ENCODE results near the gene UBE2H. TPM values are rescaled to one million over a fixed set of nuclear protein-coding genes. Genes with fewer than 3 reads are reported as not detected.

The UBE2H gene
- total RNA-seq, 1 experiment from 2014 or later, result 28.8 TPM

GRCh38 chr7:129959471-129960203, 6.9 kb upstream of the UBE2H start:
- ChIA-PET POLR2A (ENCODE audit: low non-redundant PET) (interaction anchor here (1.0 kb wide), 1 partner anchor 50 kb away, joined by 4 read pairs; no protein-coding TSS in a partner anchor), CTCF (no interaction called here)
- intact Hi-C loops (cut with micrococcal nuclease; ENCODE audit: unreplicated experiment), result no loop called here
- DNase-seq (ENCODE audit: low spot score), result no peak
- BruUV-seq (replicated peaks), result no TSS peak
- TF ChIP-seq CTCF (conservative IDR thresholded peaks at IDR 0.05; ENCODE audit: low read depth, low read length), result no peak
- no peak for TF ChIP-seq EZH2 (IDR thresholded peaks at IDR 0.05; ENCODE audit: borderline replicate concordance, low read depth, low read length, poor library complexity, severe bottlenecking)
- no peaks in the 10 kb centered on the region for H3K9me3 ChIP-seq (ENCODE audit: low read depth, low read length, poor library complexity, severe bottlenecking)
- H3K4me3 ChIP-seq (ENCODE audit: low read depth, low read length, poor library complexity, severe bottlenecking), result no peak overlapping the region
- H3K27me3 ChIP-seq (replicated peaks; ENCODE audit: insufficient read depth, low read depth, low read length, poor library complexity), result no peaks in the 10 kb centered on the region
- H3K4me1 ChIP-seq (ENCODE audit: insufficient read depth, low read length, poor library complexity, severe bottlenecking), result no peaks in the 10 kb centered on the region
- no peak overlapping the region for H3K27ac ChIP-seq (ENCODE audit: low read depth, low read length, poor library complexity, severe bottlenecking)
- H3K36me3 ChIP-seq (ENCODE audit: insufficient read depth, low read length, poor library complexity, severe bottlenecking), result no peaks in the 10 kb centered on the region

GRCh38 chr7:129958643-129959470, 6.1 kb upstream of the UBE2H start:
- TF ChIP-seq CTCF (conservative IDR thresholded peaks at IDR 0.05; ENCODE audit: low read depth, low read length), result no peak
- no peak for TF ChIP-seq EZH2 (IDR thresholded peaks at IDR 0.05; ENCODE audit: borderline replicate concordance, low read depth, low read length, poor library complexity, severe bottlenecking)
- no TSS peak for BruUV-seq (replicated peaks)
- POLR2A ChIA-PET (ENCODE audit: low non-redundant PET), result interaction anchor here (0.5 to 1.0 kb wide), 3 partner anchors 13 to 96 kb away, joined by 3 to 12 read pairs (median 4); no protein-coding TSS in a partner anchor
- no peak overlapping the region for H3K27ac ChIP-seq (ENCODE audit: low read depth, low read length, poor library complexity, severe bottlenecking)
- CTCF ChIA-PET, result no interaction called here
- no peaks in the 10 kb centered on the region for H3K36me3 ChIP-seq (ENCODE audit: insufficient read depth, low read length, poor library complexity, severe bottlenecking)
- H3K4me1 ChIP-seq (ENCODE audit: insufficient read depth, low read length, poor library complexity, severe bottlenecking), result no peaks in the 10 kb centered on the region
- DNase-seq (ENCODE audit: low spot score), result no peak
- intact Hi-C loops (cut with micrococcal nuclease; ENCODE audit: unreplicated experiment), result no loop called here
- H3K4me3 ChIP-seq (ENCODE audit: low read depth, low read length, poor library complexity, severe bottlenecking), result no peak overlapping the region
- no peaks in the 10 kb centered on the region for H3K27me3 ChIP-seq (replicated peaks; ENCODE audit: insufficient read depth, low read depth, low read length, poor library complexity)
- no peaks in the 10 kb centered on the region for H3K9me3 ChIP-seq (ENCODE audit: low read depth, low read length, poor library complexity, severe bottlenecking)

- ChIA-PET CTCF (no interaction called here), POLR2A (ENCODE audit: low non-redundant PET) (no interaction called here)
- TF ChIP-seq EZH2 (IDR thresholded peaks at IDR 0.05; ENCODE audit: borderline replicate concordance, low read depth, low read length, poor library complexity, severe bottlenecking) (no peak), CTCF (conservative IDR thresholded peaks at IDR 0.05; ENCODE audit: low read depth, low read length) (no peak)
- Histone ChIP-seq H3K9me3 (ENCODE audit: low read depth, low read length, poor library complexity, severe bottlenecking) (no peaks in the 10 kb centered on the region), H3K4me3 (ENCODE audit: low read depth, low read length, poor library complexity, severe bottlenecking) (no peak overlapping the region), H3K4me1 (ENCODE audit: insufficient read depth, low read length, poor library complexity, severe bottlenecking) (no peaks in the 10 kb centered on the region), H3K27me3 (replicated peaks; ENCODE audit: insufficient read depth, low read depth, low read length, poor library complexity) (no peaks in the 10 kb centered on the region), H3K36me3 (ENCODE audit: insufficient read depth, low read length, poor library complexity, severe bottlenecking) (no peaks in the 10 kb centered on the region), H3K27ac (ENCODE audit: low read depth, low read length, poor library complexity, severe bottlenecking) (no peak overlapping the region)
- BruUV-seq (replicated peaks), result no TSS peak
- intact Hi-C loops (cut with micrococcal nuclease; ENCODE audit: unreplicated experiment), result no loop called here
- DNase-seq (ENCODE audit: low spot score), result no peak
These were observed 3.3 kb upstream of the UBE2H start for GRCh38 chr7:129955993-129956543.

Measured in A673 (cell line).